Stimulated activated CD8-positive, alpha-beta memory T cell treated with anti-CD3 and anti-CD28 coated beads, Interleukin-15, amount 100 ng/mL, for 24 hours (primary cell): ENCODE results near the gene SPACA4.
A peak's percentile ranks its signal among the peaks of the same experiment; 100 is the strongest.
"Not testable (repeated sequence)": the region's sequence is repeated elsewhere in the genome, so short reads cannot be mapped to it uniquely, and the experiment has no call there.

Experiments
- DNase-seq: peaks from one replicate; pipeline ENCODE4 v3.0.0-alpha.2; 2020; ENCODE audit warnings: low read depth

SPACA4 gene

GRCh38 chr19:48618916-48619691 lies 12.6 kb downstream of the SPACA4 start, which contains the start of the genes RPL18 and SPHK2:
TSS of gene RPL18 (minus strand) at chr19:48619178. CDS start at chr19:48619143, 35 bp downstream.
TSS of gene SPHK2 (plus strand) at chr19:48619506. CDS start at chr19:48620515, 1,009 bp downstream.
- peak; percentile 91 for DNase-seq

- no peak for DNase-seq
Measured at GRCh38 chr19:48619692-48620585, 13.4 kb downstream of the SPACA4 start.

GRCh38 chr19:48623556-48624066 lies 17.1 kb downstream of the SPACA4 start:
- no peak for DNase-seq

- DNase-seq = peak; percentile 87
Measured at GRCh38 chr19:48624067-48624594, 17.6 kb downstream of the SPACA4 start.

- no peak for DNase-seq
Measured at GRCh38 chr19:48624791-48625723, 18.5 kb downstream of the SPACA4 start.

- DNase-seq = no peak
Measured at GRCh38 chr19:48625891-48626327, 19.4 kb downstream of the SPACA4 start.

- DNase-seq = no peak
Measured at GRCh38 chr19:48627201-48627864, 20.8 kb downstream of the SPACA4 start.

- no peak for DNase-seq
Measured at GRCh38 chr19:48627865-48628314, 21.3 kb downstream of the SPACA4 start.

GRCh38 chr19:48628486-48629296 lies 22.1 kb downstream of the SPACA4 start:
- no peak for DNase-seq

- DNase-seq = no peak
Measured at GRCh38 chr19:48629297-48629598, 22.7 kb downstream of the SPACA4 start.

GRCh38 chr19:48629599-48630295 lies 23.2 kb downstream of the SPACA4 start:
- DNase-seq = no peak

- DNase-seq = no peak
Measured at GRCh38 chr19:48630296-48631063, 23.9 kb downstream of the SPACA4 start.

- DNase-seq = no peak
Measured at GRCh38 chr19:48631225-48631624, 24.7 kb downstream of the SPACA4 start.

- DNase-seq = not testable (repeated sequence)
Measured at GRCh38 chr19:48632286-48632685, 25.7 kb downstream of the SPACA4 start.

- no peak for DNase-seq
Measured at GRCh38 chr19:48632692-48633147, 26.2 kb downstream of the SPACA4 start.

GRCh38 chr19:48633148-48634035 lies 26.9 kb downstream of the SPACA4 start:
- no peak for DNase-seq

- no peak for DNase-seq
Measured at GRCh38 chr19:48634036-48634342, 27.4 kb downstream of the SPACA4 start.
